Loucy (cell line): ENCODE results near the gene MCM8.

Experiments used
- CTCF ChIP-seq: fragments of 200-600 bp; sonication (generic); conservative IDR thresholded peaks from 2 replicates; pipeline ENCODE4 v1.5.1; 2014; ENCODE audit warnings: mild to moderate bottlenecking, antibody characterized with exemption, low read length
- EZH2phosphoT487 ChIP-seq: fragments of 200-600 bp; IDR thresholded peaks from 2 replicates; pipeline ENCODE4 v1.6.1; 2018; ENCODE audit warnings: antibody characterized with exemption, mild to moderate bottlenecking, moderate library complexity, borderline replicate concordance

- no peak for TF ChIP-seq CTCF
- TF ChIP-seq EZH2phosphoT487 = no peak
Observed at GRCh38 chr20:5947276-5947675, 3.2 kb upstream of the MCM8 start.
